SU-DHL-6 (cell line): Measurements from ENCODE around the gene INVS.

Experiments
- H2AFZ ChIP-seq: fragments of 200-600 bp; sonication (generic); 2 replicates; pipeline ENCODE4 v1.6.1; 2014; ENCODE audit warnings: low read depth, mild to moderate bottlenecking, moderate library complexity, mixed read lengths, antibody characterized with exemption, low read length; ENCODE audit not compliant: severe bottlenecking
- H3F3A ChIP-seq: fragments of 200-600 bp; shearing (Covaris generic); 2 replicates; pipeline ENCODE4 v1.6.0; 2016; ENCODE audit warnings: antibody characterized with exemption, mild to moderate bottlenecking; ENCODE audit not compliant: insufficient read depth
- H3K27ac ChIP-seq: fragments of 200-600 bp; sonication (generic); 2 replicates; pipeline ENCODE4 v1.5.1; 2016; ENCODE audit warnings: low read depth, mild to moderate bottlenecking, low read length, moderate library complexity, mixed read lengths
- H3K27me3 ChIP-seq: fragments of 200-600 bp; sonication (generic), shearing (Covaris generic); 2 replicates; pipeline ENCODE4 v1.6.0; 2014; ENCODE audit warnings: mild to moderate bottlenecking, low read length
- H3K36me3 ChIP-seq: fragments of 200-600 bp; sonication (generic); 2 replicates; pipeline ENCODE4 v1.6.1; 2014; ENCODE audit warnings: mild to moderate bottlenecking, low read length, mixed read lengths
- H3K4me2 ChIP-seq: fragments of 300-600, 200-600 bp; shearing (Covaris generic), sonication (generic); 2 replicates; pipeline ENCODE4 v1.6.0; 2014; ENCODE audit warnings: low read length, low read depth, mild to moderate bottlenecking; ENCODE audit not compliant: poor library complexity, severe bottlenecking
- H3K4me3 ChIP-seq: fragments of 200-600 bp; sonication (generic); 2 replicates; pipeline ENCODE4 v1.5.1; 2014; ENCODE audit warnings: antibody characterized with exemption, low read length, mild to moderate bottlenecking, mixed read lengths; ENCODE audit not compliant: insufficient read depth, poor library complexity, severe bottlenecking
- H3K79me2 ChIP-seq: fragments of 200-600 bp; sonication (generic); 2 replicates; pipeline ENCODE4 v1.6.1; 2014; ENCODE audit warnings: mild to moderate bottlenecking, low read length, moderate library complexity; ENCODE audit not compliant: insufficient read depth
- H3K9ac ChIP-seq: fragments of 200-600 bp; sonication (generic); 2 replicates; pipeline ENCODE4 v1.7.0; 2014; ENCODE audit warnings: mild to moderate bottlenecking, low read length
- H3K9me2 ChIP-seq: fragments of 200-600 bp; sonication (generic); replicated peaks from 2 replicates; pipeline ENCODE4 v1.6.1; 2014; ENCODE audit warnings: low read length; ENCODE audit not compliant: insufficient read depth
- H3K9me3 ChIP-seq: fragments of 200-600 bp; sonication (generic); 2 replicates; pipeline ENCODE4 v1.6.1; 2014; ENCODE audit warnings: low read length, mixed read lengths; ENCODE audit not compliant: insufficient read depth
- H4K20me1 ChIP-seq: fragments of 200-600 bp; sonication (generic); 2 replicates; pipeline ENCODE4 v1.6.1; 2014; ENCODE audit warnings: low read depth, mild to moderate bottlenecking, antibody characterized with exemption, low read length, moderate library complexity, mixed read lengths
- EZH2phosphoT487 ChIP-seq: fragments of 200-600 bp; sonication (generic), shearing (Covaris generic); conservative IDR thresholded peaks from 2 replicates; pipeline ENCODE4 v1.6.1; 2018; ENCODE audit warnings: mild to moderate bottlenecking, antibody characterized with exemption, low read length, moderate library complexity, mixed read lengths
- TF ChIP-seq, protein P1 (sequence below): fragments of 200-600 bp; sonication (generic); IDR thresholded peaks from one replicate; pipeline ENCODE4 v1.5.1; 2017; ENCODE audit warnings: antibody characterized with exemption, mild to moderate bottlenecking, low read length, moderate library complexity; ENCODE audit not compliant: insufficient read depth, poor library complexity, severe bottlenecking

INVS gene

DNA sequence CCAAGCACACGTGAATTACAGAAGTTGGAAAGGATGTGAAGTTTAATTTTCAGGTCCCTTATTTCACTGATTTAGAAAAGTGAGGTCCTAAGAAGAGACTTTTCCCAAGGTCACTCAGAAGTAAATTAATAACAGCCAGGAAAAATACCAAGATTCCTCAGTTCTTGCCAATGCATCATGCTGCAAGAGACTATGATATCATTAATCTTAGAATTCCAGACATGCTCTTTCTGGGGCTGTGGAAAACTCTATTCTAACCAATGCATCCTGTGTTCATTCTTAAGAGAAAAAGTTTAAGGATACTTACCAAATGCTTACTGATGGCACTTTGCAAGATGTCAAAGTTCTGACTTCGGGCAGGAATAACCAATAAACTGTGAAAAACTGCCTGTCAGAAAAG is 210.9 kb downstream of the INVS start:
- Histone ChIP-seq H2AFZ (no peak overlapping the region), H3K9me2 (no peaks in the 10 kb centered on the region), H3K4me3 (no peak overlapping the region), H3K9me3 (no peaks in the 10 kb centered on the region), H3K9ac (no peak overlapping the region), H3K27me3 (no peaks in the 10 kb centered on the region), H3K27ac (no peak overlapping the region), H3K4me2 (no peak overlapping the region), H3K36me3 (peaks cover 51% of the 10 kb centered on the region), H3F3A (no peaks in the 10 kb centered on the region), H3K79me2 (peaks cover 13% of the 10 kb centered on the region; the same call in 1 of the 2 replicates), H4K20me1 (no peaks in the 10 kb centered on the region)
- TF ChIP-seq, protein P1, sequence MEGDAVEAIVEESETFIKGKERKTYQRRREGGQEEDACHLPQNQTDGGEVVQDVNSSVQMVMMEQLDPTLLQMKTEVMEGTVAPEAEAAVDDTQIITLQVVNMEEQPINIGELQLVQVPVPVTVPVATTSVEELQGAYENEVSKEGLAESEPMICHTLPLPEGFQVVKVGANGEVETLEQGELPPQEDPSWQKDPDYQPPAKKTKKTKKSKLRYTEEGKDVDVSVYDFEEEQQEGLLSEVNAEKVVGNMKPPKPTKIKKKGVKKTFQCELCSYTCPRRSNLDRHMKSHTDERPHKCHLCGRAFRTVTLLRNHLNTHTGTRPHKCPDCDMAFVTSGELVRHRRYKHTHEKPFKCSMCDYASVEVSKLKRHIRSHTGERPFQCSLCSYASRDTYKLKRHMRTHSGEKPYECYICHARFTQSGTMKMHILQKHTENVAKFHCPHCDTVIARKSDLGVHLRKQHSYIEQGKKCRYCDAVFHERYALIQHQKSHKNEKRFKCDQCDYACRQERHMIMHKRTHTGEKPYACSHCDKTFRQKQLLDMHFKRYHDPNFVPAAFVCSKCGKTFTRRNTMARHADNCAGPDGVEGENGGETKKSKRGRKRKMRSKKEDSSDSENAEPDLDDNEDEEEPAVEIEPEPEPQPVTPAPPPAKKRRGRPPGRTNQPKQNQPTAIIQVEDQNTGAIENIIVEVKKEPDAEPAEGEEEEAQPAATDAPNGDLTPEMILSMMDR = no peak
- no peak for TF ChIP-seq EZH2phosphoT487

DNA sequence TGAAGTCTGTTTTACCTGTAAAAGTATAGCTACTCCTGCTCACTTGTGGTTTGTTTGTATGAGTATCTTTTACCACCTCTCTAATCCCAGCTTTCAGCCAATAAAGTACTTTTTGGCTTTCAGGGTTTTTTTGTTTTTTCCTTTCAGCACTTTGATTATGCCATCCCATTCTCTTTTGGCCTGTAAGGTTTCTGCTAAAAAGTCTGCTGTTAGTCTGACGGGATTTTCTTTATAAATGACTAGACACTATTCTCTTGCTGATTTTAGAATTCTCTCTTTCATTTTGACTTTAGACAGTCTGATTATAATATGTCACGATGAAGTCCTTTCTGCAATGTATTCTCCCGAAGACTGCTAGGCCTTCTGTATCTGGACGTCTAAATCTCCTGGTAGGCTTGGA is 216.5 kb downstream of the INVS start:
- Histone ChIP-seq H3K36me3 (peaks cover 49% of the 10 kb centered on the region), H3K9ac (no peak overlapping the region), H2AFZ (no peak overlapping the region), H3K79me2 (peaks cover 34% of the 10 kb centered on the region), H3K9me3 (no peaks in the 10 kb centered on the region), H4K20me1 (no peaks in the 10 kb centered on the region), H3K9me2 (no peaks in the 10 kb centered on the region), H3F3A (0 out of 2 replicates have a peak, but pooled peaks cover 3% of the 10 kb centered on the region), H3K4me3 (no peak overlapping the region), H3K4me2 (no peak overlapping the region), H3K27me3 (no peaks in the 10 kb centered on the region), H3K27ac (no peak overlapping the region)
- TF ChIP-seq EZH2phosphoT487 = no peak
- TF ChIP-seq, protein P1 = no peak

DNA sequence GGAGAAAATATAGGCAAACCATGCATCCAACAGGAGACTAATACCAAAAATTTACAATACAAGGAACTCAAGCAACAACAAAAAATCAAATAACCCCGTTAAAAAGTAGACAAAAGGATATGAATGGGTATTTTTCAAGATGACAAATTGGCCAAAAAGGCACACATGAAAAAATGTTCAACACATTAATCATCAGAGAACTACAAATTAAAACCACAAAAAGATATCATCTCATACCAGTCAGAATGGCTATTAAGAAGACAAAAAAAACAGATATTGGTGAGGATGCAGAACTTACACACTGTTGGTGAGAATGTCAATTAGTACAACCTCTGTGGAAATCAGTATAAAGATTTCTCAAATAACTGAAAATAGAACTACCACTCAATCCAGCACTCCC is 218.7 kb downstream of the INVS start:
- Histone ChIP-seq H3K27ac (no peak overlapping the region), H3K4me2 (no peak overlapping the region), H3K4me3 (no peak overlapping the region), H3F3A (0 out of 2 replicates have a peak, but pooled peaks cover 3% of the 10 kb centered on the region), H3K9me2 (no peaks in the 10 kb centered on the region), H2AFZ (no peak overlapping the region), H4K20me1 (0 out of 2 replicates have a peak, but pooled peaks cover 5% of the 10 kb centered on the region), H3K9ac (no peak overlapping the region), H3K36me3 (peaks cover 59% of the 10 kb centered on the region), H3K27me3 (no peaks in the 10 kb centered on the region), H3K79me2 (peaks cover 34% of the 10 kb centered on the region), H3K9me3 (no peaks in the 10 kb centered on the region)
- no peak for TF ChIP-seq EZH2phosphoT487
- TF ChIP-seq, protein P1 = no peak
